HT1080 (cell line): Measurements from ENCODE around the gene TGFB3. TPM values are rescaled to one million over a fixed set of nuclear protein-coding genes. Genes with fewer than 3 reads are reported as not detected.

Source experiments
- DNase-seq: peaks from one replicate; pipeline ENCODE4 v3.0.0-alpha.2; 2015; ENCODE audit warnings: low read depth
- total RNA-seq: library from RNA; depleted of rRNA; stranded (reverse); fragments of >200 nt; shearing (Covaris generic); gene quantifications from 2 replicates; pipeline ENCODE4 v1.2.3, GENCODE V29; 2014

TGFB3 gene
- total RNA-seq, 1 experiment from 2014 or later = 4.0 TPM

DNA sequence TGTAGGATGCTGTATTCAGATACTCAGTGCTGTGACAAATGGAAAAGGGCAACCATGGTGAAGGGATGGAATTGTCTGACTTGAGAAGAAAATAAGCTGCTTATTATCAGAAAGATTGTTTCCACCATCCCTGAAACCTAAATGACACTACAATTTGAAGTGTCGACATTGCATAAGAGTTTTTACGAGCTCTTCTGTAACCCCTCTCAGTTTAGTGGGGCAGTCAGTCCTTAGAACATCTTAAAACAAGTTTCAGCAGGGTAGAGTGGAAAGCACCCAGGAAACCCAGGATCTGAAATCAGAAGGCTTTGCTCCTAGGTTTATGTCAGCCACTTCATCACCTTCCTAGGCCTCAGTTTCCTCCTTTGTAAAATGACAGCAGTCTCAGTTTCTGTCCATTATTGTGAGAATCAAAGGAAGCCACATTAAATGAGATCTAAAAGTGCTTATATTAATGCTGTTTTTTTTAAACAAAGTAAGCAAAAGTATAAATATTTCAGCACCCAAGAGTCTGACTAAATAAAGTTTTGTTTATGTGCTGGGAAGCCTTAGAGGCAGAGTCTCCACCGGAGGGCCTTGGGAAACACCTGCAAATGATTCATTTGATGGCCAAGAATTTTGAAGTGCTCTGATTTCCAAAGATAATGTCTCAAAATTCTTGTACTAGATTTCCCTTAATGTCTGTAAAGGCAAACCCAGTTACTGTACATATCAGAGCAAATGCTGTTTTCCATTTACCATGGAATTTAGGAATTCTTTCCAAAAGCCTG is 5.6 kb upstream of the TGFB3 start:
- no peak for DNase-seq

DNA sequence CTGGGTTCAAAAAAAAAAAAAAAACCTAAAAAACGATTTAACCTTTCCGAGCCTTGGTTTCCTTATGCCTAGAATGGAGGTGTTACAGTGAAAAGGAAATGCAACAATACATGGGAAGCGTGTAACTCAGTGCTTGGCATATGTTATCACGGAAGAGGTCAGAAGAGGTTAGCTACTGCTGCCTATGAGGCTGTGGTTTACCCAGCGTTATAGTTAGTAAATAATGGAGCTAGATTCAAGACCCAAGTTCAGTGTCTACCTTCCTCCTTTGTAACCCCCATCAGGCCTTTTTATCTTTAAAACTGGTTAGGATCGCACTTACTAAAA is 4.6 kb upstream of the TGFB3 start:
- DNase-seq = no peak

DNA sequence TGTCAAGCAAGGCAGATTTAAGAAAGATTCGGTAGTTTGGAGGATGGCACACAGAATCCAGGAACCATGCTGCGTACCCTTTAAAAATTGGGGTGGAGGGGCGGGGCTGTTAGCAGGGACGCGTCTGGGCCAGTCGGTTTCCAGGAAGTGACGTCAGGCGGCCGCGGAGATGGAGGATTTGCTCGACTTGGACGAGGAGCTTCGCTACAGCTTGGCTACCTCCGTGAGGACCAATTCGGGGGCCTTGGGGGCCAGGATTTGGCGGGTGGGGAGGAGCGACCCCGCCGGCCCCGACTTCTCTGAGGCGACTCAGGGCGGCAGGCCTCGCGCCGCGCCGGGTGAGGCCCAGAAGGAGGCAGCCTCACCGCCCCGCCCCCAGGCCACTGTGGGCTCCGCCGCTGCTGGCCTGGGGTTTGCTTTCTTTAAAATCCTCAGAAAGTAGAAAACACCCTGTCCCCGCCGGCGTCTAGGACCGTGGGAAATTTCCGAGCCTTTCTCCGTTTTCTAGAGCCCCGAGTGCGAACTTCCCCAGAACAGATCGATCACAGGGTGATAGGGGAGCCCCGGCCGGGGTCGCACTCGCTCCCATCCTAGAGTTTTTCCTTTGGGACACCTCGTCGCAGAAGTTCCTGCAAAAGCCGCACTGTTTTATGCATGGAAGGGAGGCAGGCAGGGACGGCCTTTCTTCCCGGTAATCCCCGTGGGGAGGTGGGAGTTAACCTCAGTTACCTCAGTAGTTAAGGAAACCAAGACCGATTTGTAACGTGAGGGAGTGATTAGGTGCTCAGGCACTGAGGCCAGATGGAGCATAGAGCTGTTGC is 4.0 kb upstream of the TGFB3 start, which contains the start of gene IFT43:
Gene IFT43, plus strand, starts transcription at position 146 of the 821 bp plus-strand sequence. Its CDS starts 24 bp downstream, at position 170.
- peak; percentile 67 for DNase-seq

DNA sequence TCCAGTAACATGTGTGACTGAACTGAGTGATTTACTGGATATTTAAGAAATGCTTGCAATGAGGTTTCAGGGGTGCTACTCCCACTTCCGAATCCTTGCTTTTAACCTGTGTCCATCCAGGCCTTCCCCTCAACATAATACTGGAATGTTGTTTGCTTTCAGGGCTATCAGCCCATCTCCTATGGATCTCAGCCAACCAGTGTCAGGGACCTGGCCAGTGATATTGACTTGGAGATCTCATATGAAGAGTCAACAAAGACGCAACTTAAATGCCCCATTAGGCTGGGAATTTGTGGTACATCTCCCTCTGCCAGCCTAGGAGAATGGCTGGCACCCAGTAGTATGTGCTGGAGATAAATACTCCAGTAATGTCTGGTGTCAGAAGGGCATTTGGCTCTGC is 2.9 kb upstream of the TGFB3 start:
- DNase-seq = no peak

DNA sequence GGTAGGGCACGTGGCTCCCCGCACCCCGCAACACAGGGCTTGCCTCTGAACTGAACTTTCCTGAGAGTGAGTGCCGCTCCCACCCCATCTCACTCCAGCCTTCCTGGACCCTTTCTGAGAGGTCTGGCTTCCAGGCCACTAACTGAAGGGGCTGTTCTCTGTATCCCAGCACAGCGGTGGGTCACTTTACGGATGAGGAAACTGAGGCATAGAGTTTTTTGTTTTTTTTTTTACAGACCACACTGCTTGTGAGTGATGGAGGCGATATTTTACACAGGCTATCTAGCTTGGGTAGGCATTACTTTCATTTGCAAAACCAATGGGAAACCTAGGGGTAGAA is 1.2 kb upstream of the TGFB3 start:
- DNase-seq = no peak

DNA sequence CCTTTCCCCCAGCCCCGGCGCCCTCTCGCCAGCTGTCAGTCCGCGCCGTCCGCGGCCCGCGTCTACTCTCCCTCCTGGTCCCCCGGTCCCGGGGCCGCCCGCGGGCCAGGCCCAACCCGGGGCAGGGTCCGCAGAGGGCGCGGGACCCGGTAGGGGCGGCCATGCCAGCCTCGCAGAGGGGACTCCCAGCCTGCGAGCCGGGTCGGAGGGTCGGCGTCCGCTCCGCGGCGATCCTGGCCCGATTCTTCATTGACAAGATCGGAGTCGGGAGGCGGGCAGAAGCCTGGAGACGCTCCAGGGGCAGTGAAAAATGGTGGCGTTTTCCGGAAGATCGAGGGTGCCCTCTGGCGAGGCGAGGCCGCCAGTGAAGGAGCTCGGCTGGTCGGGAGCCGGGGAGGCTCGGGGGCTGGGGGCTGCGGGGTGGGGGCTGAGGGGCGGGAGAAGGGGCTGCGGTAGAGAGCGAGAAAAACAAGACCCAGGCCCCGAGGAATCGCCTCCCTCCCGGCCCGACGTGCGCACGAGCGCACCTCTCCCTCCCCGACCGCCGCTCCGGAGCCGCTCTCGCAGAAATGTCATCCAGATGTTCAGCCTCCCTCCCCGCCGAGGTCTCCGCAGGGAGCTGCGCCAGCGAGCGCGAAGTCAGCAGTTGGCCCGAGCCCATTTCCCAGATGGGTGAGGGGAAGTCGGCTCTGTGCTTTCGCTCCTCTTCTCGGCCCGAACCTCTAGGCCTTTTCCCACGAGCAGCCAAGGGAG is 647 bp upstream of the TGFB3 start:
- DNase-seq = peak; percentile 70

DNA sequence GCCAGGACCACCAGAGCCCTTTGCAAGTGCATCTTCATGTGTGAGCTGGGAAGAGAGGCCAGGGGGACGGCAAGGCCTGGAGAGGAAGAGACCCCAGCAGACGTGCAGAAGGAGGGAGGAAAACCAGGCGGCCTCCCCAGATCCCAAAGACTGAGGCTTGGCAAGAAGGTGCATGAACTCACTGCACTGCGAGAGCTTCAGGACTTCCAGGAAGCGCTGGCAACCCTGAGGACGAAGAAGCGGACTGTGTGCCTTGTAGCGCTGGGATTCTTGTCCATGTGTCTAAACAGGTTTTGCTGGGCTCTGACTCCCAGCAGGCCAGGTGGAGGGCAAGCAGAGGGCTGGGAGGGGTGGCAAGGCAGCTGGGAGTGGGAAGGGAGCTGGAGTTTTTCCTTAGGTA is 939 bp downstream of the TGFB3 start:
- DNase-seq = no peak

DNA sequence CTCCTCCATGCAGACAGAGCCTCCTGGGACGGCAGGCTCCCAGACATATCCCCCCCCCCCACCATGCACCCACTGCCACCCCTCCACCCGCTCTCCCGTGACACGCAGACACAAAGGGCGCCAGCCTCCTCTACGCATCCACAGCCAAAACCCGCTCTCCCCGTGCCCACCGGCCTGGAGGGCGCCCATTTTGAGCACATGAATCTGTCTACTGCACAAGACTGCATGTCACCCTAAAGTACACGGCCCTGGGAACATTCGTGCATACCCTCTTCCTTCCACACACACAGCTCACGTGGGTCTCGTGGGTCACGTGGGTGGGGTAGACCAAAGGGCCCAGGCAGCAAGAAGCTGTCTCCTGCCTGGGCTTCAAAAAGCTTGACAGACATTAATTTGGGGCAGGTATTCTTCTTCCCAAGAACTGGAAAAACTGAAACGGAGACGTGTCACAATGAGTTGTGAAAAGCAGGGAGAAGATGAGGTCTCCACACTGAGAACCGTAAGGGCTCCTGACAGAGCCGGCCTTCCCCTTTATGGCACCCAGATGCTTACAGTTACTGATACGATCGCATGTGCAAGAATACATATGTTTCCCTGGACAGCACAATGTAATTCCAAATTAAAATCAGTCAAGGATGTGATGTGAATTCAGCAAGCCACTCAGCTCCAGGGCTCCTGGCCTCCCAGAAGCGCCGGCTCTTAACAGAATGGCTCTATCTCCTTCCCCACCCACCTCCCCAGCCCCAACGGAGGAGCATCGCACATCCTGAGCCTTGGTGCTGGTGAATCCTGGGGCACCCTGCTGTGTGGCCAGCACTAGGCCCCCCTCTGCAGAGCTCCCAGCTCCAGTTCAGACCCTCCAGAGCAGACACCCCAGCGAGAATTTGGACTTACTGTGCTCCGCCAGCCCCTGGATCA is 1.9 kb downstream of the TGFB3 start:
- no peak for DNase-seq

DNA sequence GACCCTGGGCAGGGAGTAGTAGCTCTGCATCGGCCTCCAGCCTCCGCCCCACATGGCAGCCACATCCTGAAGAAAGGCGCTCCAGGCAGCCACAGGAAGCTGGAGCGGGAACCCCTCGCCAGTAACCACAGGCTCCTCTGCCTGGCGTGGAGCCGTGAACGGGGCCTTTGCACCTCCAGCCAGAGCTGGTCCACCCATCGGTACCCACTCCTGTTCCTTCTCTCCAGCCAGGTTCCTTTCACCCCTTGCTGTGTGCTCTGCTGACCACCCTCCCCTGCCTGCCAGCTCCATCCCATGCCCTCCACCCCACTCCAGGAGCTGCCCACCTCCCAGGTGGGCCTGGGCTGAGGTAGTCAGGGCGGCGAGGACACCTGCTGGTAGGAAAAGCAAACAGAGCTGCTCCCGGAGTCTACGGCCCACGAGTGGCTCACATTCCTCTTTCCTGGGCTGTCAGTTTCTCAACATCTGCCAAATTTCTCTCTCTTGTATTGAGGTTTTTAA is 2.7 kb downstream of the TGFB3 start:
- peak; percentile 47 for DNase-seq

DNA sequence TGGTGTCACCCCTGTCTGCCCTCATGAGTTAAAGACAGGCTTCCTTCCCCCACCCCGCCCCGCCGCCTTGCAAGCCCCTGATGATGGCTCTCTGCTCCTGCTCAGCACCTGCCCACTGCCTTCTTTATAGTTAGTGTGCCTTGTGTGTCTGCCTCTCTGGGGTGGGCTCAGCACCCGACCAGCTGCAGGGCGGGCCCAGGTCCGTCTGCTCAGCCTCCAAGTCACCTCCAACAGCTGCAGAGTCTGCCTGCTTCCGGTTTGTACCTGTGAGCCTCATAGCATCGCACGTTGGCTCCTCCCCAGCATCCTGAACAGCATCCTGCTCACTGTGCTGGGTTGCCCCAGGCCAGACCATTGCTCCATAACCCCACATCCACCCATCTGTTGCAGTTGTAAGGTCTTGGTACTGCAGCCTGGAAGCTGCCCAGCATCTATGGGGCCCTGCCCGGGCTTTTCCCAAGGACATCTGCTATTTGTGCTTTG is 3.5 kb downstream of the TGFB3 start:
- DNase-seq = no peak

DNA sequence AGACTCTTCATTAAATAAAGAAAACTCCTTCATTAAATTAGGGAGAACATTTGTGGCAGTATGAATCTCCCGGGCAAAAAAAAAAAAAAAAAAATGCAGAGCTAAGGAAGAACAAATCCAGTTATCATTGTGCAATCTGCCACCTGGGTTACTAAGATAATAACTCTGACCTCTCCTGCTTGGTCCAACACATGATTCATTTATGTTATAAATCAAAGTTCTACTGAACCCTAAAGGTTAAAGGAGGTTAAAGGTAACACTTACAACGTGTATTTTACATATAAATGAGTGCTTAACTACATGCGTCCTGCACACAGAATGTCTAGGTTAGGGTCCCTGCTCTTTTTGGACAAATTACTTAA is 4.2 kb downstream of the TGFB3 start:
- DNase-seq = no peak

DNA sequence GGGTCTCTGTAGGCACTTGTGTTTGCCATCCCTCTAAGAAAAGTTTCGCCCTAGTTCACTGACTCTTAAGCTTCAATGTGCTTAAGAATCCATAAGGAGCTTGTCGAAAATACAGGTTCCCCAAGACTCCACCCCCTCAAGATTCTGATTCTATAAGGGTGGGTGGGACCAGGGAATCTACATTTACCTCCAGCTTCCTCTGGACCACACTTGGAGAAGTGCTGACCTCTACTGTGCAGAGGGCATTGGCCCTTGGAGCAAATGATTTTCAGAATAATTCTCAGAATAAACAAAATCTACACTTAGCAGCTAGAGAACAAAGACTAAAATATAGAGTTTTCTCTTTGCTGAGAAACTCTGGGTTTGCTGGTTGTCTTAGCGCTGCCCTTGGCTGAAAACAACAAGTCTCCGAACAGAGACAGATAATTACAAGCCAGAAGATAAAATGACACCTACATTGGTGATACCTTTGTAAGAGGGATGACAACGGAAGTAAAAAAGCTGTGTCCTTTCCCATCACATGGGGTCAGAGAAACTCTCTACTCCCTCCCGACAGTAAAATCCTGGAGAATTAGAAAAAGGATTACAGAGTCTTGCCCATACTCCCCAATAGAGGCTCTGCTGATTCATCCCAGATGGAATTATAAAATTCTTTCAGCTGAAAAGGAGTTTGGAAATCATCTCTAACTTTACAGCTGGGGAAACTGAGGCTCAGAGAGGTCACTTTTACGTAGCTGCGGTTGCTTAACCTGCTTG is 4.8 kb downstream of the TGFB3 start:
- DNase-seq = no peak

DNA sequence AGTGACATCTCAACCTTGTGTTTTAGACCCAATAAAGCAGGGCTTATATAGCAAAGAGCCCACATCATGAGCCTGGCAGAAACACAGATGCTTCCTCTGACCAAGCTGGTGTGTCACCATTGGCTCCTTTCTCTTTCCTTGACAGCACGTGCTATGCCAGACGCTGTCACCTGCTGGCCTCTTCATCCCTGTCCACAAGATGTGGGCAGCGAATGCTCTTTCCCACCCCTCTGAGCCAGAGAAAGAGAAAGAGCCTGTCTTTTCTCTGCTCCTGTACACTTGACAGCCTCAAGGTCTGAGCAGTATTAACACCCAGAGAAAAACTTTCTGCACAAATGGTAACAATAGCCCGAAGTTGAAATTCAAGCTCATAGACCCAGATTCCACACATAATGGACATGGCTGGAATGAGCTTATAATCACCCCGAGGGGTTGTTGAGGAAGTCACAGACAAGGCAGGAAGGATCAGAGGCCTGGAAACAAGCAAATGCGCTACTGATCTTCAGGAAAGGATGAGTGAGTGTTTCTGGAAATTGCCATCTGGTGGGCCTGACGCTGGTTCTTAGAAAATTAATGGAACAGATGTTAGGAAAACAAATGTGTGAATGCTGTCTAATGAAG is 8.9 kb downstream of the TGFB3 start:
- no peak for DNase-seq

DNA sequence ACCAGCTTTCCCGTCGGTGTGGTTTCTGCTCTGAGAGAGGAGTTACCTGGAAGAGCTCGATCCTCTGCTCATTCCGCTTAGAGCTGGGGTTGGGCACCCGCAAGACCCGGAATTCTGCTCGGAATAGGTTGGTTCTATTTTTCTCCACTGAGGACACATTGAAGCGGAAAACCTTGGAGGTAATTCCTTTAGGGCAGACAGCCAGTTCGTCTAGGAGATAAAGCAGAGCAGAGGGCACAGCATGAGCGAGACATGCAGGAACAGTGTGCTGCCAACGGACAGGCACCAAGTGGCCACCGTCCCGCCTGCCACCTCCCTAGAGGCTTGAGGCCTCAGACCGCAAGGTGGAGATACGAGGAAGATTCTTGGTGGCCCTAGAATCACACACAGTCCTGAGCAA is 10.3 kb downstream of the TGFB3 start:
- no peak for DNase-seq

DNA sequence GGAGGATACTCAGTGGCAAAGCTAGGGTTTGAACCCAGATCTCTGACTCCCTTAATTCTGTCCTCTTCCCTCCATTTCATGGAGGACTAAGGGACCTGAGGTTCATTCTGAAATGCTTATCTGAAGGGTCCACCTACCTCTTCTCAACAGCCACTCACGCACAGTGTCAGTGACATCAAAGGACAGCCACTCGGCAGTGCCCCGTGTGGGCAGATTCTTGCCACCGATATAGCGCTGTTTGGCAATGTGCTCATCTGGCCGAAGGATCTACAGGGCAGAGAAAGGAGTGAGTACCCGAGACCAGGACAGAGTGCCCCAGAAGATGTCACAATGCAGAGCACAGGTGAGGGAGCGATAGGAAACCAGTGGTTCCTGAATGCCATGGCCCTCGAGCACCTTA is 10.8 kb downstream of the TGFB3 start:
- DNase-seq = no peak

DNA sequence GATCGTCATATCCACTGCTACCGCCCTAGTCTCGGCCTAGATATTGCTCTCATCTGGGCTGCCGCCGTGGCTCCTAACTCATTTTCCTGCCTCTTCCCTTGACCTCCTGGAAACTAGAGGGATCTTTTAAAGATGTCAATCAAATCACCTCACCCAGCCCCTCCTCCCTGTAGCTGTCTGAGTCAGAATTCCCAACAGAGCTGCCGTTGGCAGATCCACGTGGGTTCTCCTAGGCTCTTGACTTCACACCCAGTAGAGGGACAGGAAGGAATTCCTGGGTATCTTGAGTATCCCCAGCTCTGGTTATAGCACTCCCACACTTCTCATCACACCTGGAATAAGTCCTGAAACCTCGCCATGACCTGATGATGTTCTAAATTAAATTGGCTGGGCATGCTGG is 11.9 kb downstream of the TGFB3 start:
- DNase-seq = no peak

DNA sequence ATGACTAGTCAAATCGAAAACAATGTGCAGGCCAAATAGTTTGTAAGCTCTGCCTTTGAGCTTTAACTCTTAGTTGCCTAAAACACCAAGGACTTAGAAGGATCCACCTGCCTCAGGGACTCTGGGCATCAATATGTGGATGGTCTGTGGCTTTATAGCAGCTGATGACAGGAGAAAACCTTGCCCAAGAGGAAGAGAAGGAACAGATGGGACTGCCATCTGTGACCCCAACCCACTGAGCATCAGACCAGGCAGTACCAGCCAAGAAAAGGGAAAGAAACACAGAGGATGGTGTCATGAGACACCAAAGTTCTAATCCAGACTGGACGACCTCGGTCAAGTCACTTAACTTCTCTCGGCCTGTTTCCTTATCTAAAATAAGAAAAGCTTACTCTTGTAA is 12.7 kb downstream of the TGFB3 start:
- DNase-seq = no peak

DNA sequence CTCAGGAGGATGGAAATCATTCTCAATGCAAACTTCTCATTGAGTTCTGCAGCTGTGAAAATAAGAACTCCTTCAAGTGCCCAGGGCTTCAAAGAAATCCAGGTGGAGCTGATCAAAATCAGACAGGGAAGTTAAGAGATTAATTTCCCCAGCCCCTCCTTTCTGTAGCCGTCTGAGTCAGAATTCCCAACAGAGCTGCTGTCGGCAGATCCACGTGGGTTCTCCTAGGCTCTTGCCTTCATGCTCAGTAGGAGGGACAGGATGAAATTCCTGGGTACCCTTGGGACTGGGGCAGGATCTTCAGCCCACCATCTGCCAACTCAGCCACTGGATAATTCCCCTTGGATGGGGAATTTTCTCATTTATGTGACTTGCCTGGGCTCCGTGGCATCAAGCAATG is 13.3 kb downstream of the TGFB3 start:
- no peak for DNase-seq

DNA sequence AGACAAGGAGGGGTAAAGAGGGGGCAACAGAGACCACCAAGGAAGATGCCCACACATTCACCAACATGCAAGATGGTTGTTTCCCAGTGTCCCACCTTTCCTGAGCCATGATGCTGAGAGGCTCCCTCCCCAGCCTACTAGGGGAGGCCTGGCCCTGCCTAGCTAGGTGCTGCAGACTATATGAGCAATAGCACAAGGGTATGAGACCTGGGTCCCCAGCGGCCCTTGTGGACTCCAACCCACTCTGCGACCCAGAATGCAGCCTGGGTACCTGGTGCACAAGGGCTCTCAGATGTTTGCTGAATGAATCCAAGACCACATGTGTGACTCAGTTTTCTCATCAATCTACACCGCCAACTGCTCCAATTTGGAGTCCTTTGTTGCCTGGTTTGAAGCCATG is 13.9 kb downstream of the TGFB3 start:
- no peak for DNase-seq

DNA sequence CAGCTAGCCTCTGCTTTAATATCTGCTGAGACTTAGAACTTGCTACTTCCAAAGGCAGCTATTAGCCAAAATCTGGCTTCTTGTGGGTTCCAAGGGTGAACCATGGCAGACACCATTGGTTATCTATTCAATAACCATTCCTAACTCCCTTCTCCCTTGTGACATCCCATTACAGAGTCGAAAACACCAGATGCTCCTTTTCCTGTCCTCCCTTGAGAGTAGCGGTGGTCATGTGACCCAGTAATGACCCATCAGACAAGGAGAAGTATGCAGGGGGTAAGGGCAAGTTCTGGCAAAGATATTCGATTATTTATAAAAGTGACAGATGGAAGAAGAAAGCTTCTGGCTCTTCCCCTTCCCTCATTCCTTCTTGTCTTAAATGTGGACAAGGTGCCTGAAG is 20.1 kb downstream of the TGFB3 start:
- no peak for DNase-seq
